ENCODE results near the gene IGSF8. TPM values are rescaled to one million over a fixed set of nuclear protein-coding genes. Genes with fewer than 3 reads are reported as not detected.

The IGSF8 gene
- total RNA-seq, 4 donors from 2014 or later: 35.9 to 89.0 (median 49.5) TPM

GRCh38 chr1:160093624-160094290 is 4.7 kb downstream of the IGSF8 start:
- H3K4me1 ChIP-seq: peaks cover 26 to 46% (median 38%) of the 10 kb centered on the region in 4 donors
- no peaks in the 10 kb centered on the region for H3K27me3 ChIP-seq
- in situ Hi-C loops (cut with MboI; ENCODE audit: low pct_ligation_motif_present in 1 of 4, low pct_unique_long_range_greater_than_20kb in 1 of 4, low sequenced_read_pairs in 3 of 4): no loop called here
- DNase-seq: peak; percentile 43
- TF ChIP-seq CTCF (IDR thresholded peaks at IDR 0.05) (no peak), EP300 (IDR thresholded peaks at IDR 0.05; ENCODE audit: low read depth) (no peak), POLR2A (IDR thresholded peaks at IDR 0.05) (no peak), POLR2AphosphoS5 (IDR thresholded peaks at IDR 0.05) (no peak)
- no peak overlapping the region for H3K4me3 ChIP-seq
- peak overlapping the region; percentile 14 to 77 (median 66) for H3K27ac ChIP-seq
- H3K36me3 ChIP-seq: peaks cover 0 to 4% (median 0%) of the 10 kb centered on the region in 4 donors
- 63% methylated on average over 21 of the region's 21 CpGs; no CpG with 5 or more reads in 1 of the 2 donors for WGBS, 2 donors (ENCODE audit: low coverage in 1 of 2)
- no peaks in the 10 kb centered on the region for H3K9me3 ChIP-seq
- intact Hi-C loops (cut with DNase I; ENCODE audit: low total_unique reads): no loop called here

DNA sequence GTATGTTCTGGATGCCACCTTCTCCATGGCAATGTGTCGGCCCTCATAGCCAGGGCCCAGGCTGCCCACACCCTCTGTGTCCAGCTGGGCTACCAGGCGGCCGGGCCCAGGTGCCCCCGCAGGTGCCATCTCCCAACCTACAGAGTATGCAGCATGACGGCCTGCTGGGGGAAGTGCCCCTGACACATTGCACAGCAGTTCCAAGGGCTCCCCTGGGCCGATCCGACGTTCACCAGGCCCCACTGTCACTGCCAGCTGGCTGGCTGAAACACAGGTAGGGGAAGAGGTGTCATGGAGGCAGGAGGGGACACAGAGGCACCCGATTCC is 5.4 kb downstream of the IGSF8 start:
- WGBS, 2 donors (ENCODE audit: low coverage in 1 of 2): 89% methylated on average over 9 of the region's 9 CpGs; no CpG with 5 or more reads in 1 of the 2 donors
- Histone ChIP-seq H3K27ac (peak overlapping the region in 1 of 4 donors; percentile 77), H3K27me3 (no peaks in the 10 kb centered on the region), H3K4me3 (no peak overlapping the region), H3K36me3 (peaks cover 0 to 4% (median 0%) of the 10 kb centered on the region in 4 donors), H3K4me1 (peaks cover 26 to 46% (median 38%) of the 10 kb centered on the region in 4 donors), H3K9me3 (no peaks in the 10 kb centered on the region)
- DNase-seq: no peak
- intact Hi-C loops (cut with DNase I; ENCODE audit: low total_unique reads) (no loop called here), in situ Hi-C loops (cut with MboI; ENCODE audit: low pct_ligation_motif_present in 1 of 4, low pct_unique_long_range_greater_than_20kb in 1 of 4, low sequenced_read_pairs in 3 of 4) (no loop called here)
- TF ChIP-seq POLR2AphosphoS5 (IDR thresholded peaks at IDR 0.05): no peak
- TF ChIP-seq EP300 (IDR thresholded peaks at IDR 0.05; ENCODE audit: low read depth): no peak
- TF ChIP-seq CTCF (IDR thresholded peaks at IDR 0.05): no peak
- TF ChIP-seq POLR2A (IDR thresholded peaks at IDR 0.05): no peak

DNA sequence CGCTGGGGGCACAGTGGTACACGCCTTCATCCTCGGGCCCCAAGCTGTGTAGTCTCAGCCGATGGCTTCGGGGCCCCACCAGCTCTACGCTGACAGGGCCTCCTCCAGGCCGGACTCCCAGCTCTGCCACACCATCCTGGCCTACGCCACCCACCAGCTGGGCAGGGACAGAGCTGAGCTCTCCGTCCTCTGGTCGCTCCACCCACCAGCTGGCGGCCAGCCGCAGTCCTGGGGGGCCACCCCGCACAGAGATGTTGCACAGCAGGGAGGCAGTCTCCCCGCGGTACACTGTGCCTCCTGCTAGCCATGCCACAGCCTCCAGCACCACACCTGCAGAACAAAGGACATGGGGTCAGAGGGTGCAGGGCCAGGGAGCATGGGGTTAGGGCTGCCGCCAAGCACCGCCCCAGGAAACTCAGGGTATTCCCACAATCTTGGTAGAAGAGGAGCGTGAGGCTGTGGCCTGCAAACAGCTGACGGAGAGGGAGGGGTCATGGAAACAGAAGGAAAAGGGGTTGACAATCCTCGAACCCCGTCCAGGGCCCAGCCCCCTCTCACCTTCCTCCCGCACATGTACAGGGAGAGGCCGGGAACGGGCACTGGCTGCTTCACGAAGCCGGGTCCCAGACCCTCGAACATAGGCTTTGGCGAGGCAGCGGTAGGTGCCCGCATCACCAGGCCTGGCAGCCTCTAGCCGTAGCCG is 5.9 kb downstream of the IGSF8 start:
- TF ChIP-seq POLR2A (IDR thresholded peaks at IDR 0.05): no peak
- TF ChIP-seq POLR2AphosphoS5 (IDR thresholded peaks at IDR 0.05): no peak
- TF ChIP-seq EP300 (IDR thresholded peaks at IDR 0.05; ENCODE audit: low read depth): no peak
- TF ChIP-seq CTCF (IDR thresholded peaks at IDR 0.05): no peak
- H3K4me3 ChIP-seq: no peak overlapping the region
- peaks cover 0 to 4% (median 0%) of the 10 kb centered on the region in 4 donors for H3K36me3 ChIP-seq
- in situ Hi-C loops (cut with MboI; ENCODE audit: low pct_ligation_motif_present in 1 of 4, low pct_unique_long_range_greater_than_20kb in 1 of 4, low sequenced_read_pairs in 3 of 4) (no loop called here), intact Hi-C loops (cut with DNase I; ENCODE audit: low total_unique reads) (no loop called here)
- H3K9me3 ChIP-seq: no peaks in the 10 kb centered on the region
- peaks cover 25 to 42% (median 34%) of the 10 kb centered on the region in 4 donors for H3K4me1 ChIP-seq
- no peaks in the 10 kb centered on the region for H3K27me3 ChIP-seq
- no peak for DNase-seq
- H3K27ac ChIP-seq: no peak overlapping the region
- 94% methylated on average over 26 of the region's 32 CpGs; no CpG with 5 or more reads in 1 of the 2 donors for WGBS, 2 donors (ENCODE audit: low coverage in 1 of 2)

- Histone ChIP-seq H3K4me1 (peaks cover 17 to 34% (median 26%) of the 10 kb centered on the region in 4 donors), H3K9me3 (no peaks in the 10 kb centered on the region), H3K27me3 (no peaks in the 10 kb centered on the region), H3K4me3 (no peak overlapping the region), H3K36me3 (peaks cover 0 to 4% (median 0%) of the 10 kb centered on the region in 4 donors), H3K27ac (no peak overlapping the region)
- 93 to 100% methylated on average over 1 to 5 of the region's 5 CpGs for WGBS, 2 donors (ENCODE audit: low coverage in 1 of 2)
- no peak for DNase-seq
- in situ Hi-C loops (cut with MboI; ENCODE audit: low pct_ligation_motif_present in 1 of 4, low pct_unique_long_range_greater_than_20kb in 1 of 4, low sequenced_read_pairs in 3 of 4): no loop called here
- intact Hi-C loops (cut with DNase I; ENCODE audit: low total_unique reads): no loop called here
- no peak for TF ChIP-seq POLR2A (IDR thresholded peaks at IDR 0.05)
- TF ChIP-seq POLR2AphosphoS5 (IDR thresholded peaks at IDR 0.05): no peak
- no peak for TF ChIP-seq CTCF (IDR thresholded peaks at IDR 0.05)
- TF ChIP-seq EP300 (IDR thresholded peaks at IDR 0.05; ENCODE audit: low read depth): no peak
These were observed 6.7 kb downstream of the IGSF8 start for GRCh38 chr1:160091666-160092223.

Data from transverse colon (tissue), 4 donors.